Gastrocnemius medialis (tissue), 4 donors: Measurements from ENCODE around the gene ARMC3.

ENCODE experiments used
- CTCF ChIP-seq, 5 experiments: fragments of 450-650 bp in 3 of 5; fragments of 200-600 bp in 2 of 5; sonication (generic) in 2 of 5; IDR thresholded peaks in 4 of 5; conservative IDR thresholded peaks in 1 of 5; 1 replicate in 4 of 5; 2 replicates in 1 of 5; pipeline ENCODE4 v1.5.1; 2016 to 2019; ENCODE audit warnings: antibody characterized with exemption in 5 of 5, mild to moderate bottlenecking in 3 of 5, moderate library complexity in 3 of 5
- POLR2A ChIP-seq, 2 donors: fragments of 450-650 bp; IDR thresholded peaks; one replicate each; pipeline ENCODE4 v1.6.1; 2017; ENCODE audit warnings: antibody characterized with exemption in 2 of 2, mild to moderate bottlenecking in 2 of 2, moderate library complexity in 2 of 2

GRCh38 chr10:22932626-22933370, 4.9 kb downstream of the ARMC3 start:
- TF ChIP-seq CTCF (IDR thresholded peaks at IDR 0.05 in 4 of 5, conservative IDR thresholded peaks at IDR 0.05 in 1 of 5) (no peak), POLR2A (IDR thresholded peaks at IDR 0.05) (no peak)
